Measurements from ENCODE around the gene OOSP3.

- TF ChIP-seq EP300 (IDR thresholded peaks at IDR 0.05) (no peak), CTCF (IDR thresholded peaks at IDR 0.05) (no peak), POLR2A (IDR thresholded peaks at IDR 0.05) (no peak)
Observed at GRCh38 chr11:59846556-59846955, 32.0 kb upstream of the OOSP3 start.

Data from ovary (tissue), 3 donors.